ENCODE data around the gene MACROH2A2.

- TF ChIP-seq CTCF (conservative IDR thresholded peaks at IDR 0.05; ENCODE audit: low read depth in 2 of 2) (no peak), CREB1 (CRISPR knock-in tag; IDR thresholded peaks at IDR 0.05; ENCODE audit: low read depth) (no peak), EZH2 (IDR thresholded peaks at IDR 0.05; ENCODE audit: low read depth, unreplicated experiment) (no peak)
Observed at GRCh38 chr10:70119623-70120022, 67.0 kb downstream of the MACROH2A2 start.

Measured in GM23338 (cell line).